ENCODE results near the gene GRIPAP1.

Gene GRIPAP1

DNA sequence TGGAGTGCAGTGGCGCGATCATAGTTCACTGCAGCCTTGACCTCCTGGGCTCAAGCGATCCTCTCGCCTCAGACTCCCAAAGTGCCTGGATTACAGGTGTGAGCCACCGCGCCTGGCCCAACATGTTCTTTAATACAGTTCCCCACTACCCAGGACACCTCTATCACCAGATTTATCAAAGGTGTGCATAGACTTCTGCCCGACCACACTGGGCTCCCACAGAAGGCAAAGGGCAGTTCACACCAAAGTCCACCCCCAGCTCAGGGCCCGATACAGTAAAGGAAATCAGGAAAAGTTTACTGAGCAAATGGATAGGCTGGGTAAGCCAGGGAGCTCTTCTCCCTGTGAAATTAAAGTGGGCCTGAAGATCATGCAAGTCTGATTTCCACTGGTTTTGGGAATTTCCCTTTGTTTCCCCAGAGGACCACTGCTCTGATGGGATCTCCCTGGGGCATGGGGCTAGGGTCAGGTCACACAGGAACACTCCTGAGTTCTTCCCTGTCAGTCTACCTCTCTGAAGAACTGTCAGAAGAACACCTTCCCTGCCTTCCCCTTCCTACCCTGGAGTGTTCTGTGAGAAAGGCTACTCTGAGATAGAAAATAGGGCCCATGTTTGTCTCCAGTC, 65.5 kb downstream of the GRIPAP1 start:
- H3K4me3 ChIP-seq (replicated peaks; ENCODE audit: insufficient read depth, low read length), result no peak overlapping the region

DNA sequence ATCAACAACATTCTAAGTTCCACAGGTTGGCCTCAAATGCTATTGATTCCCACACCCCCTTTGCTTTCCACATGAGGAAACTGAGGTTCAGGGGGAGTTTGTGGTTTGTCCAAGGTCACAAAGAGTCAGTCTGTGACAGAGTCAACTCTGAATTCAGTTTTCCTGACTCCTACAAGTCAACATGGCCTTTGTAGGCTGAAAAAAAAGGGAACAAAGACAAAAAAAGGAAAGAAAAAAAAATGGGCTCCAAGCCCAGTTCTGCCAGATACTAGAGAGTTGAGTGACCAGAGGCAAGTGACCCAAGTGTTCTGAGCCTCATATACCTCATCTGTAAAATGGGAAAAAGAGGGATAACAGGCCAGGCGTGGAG, 66.8 kb downstream of the GRIPAP1 start:
- Histone ChIP-seq H3K4me3 (replicated peaks; ENCODE audit: insufficient read depth, low read length) (no peak overlapping the region), H3K27me3 (ENCODE audit: insufficient read depth, poor library complexity, severe bottlenecking) (no peaks in the 10 kb centered on the region), H3K27ac (replicated peaks) (0 out of 2 replicates have a peak overlapping the region, but pooled peaks have one; percentile 27)
- TF ChIP-seq POLR2AphosphoS5 (IDR thresholded peaks at IDR 0.05; ENCODE audit: low read depth) (no peak), CTCF (IDR thresholded peaks at IDR 0.05; ENCODE audit: insufficient read depth, low read length) (no peak), GABPA (IDR thresholded peaks at IDR 0.05; ENCODE audit: low read depth) (no peak), SPI1 (IDR thresholded peaks at IDR 0.05; ENCODE audit: borderline replicate concordance, low read depth) (no peak)
- TF ChIP-seq, protein P1, sequence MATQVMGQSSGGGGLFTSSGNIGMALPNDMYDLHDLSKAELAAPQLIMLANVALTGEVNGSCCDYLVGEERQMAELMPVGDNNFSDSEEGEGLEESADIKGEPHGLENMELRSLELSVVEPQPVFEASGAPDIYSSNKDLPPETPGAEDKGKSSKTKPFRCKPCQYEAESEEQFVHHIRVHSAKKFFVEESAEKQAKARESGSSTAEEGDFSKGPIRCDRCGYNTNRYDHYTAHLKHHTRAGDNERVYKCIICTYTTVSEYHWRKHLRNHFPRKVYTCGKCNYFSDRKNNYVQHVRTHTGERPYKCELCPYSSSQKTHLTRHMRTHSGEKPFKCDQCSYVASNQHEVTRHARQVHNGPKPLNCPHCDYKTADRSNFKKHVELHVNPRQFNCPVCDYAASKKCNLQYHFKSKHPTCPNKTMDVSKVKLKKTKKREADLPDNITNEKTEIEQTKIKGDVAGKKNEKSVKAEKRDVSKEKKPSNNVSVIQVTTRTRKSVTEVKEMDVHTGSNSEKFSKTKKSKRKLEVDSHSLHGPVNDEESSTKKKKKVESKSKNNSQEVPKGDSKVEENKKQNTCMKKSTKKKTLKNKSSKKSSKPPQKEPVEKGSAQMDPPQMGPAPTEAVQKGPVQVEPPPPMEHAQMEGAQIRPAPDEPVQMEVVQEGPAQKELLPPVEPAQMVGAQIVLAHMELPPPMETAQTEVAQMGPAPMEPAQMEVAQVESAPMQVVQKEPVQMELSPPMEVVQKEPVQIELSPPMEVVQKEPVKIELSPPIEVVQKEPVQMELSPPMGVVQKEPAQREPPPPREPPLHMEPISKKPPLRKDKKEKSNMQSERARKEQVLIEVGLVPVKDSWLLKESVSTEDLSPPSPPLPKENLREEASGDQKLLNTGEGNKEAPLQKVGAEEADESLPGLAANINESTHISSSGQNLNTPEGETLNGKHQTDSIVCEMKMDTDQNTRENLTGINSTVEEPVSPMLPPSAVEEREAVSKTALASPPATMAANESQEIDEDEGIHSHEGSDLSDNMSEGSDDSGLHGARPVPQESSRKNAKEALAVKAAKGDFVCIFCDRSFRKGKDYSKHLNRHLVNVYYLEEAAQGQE (IDR thresholded peaks at IDR 0.05; ENCODE audit: insufficient replicate concordance, low read depth), result no peak
- no peak for DNase-seq (ENCODE audit: low read depth in 1 of 2, low spot score in 1 of 2)

More for the DNA sequence above, 65.5 kb downstream of the GRIPAP1 start:
- no peak for DNase-seq (ENCODE audit: low read depth in 1 of 2, low spot score in 1 of 2)
- Histone ChIP-seq H3K27ac (replicated peaks) (peak overlapping the region; percentile 89), H3K27me3 (ENCODE audit: insufficient read depth, poor library complexity, severe bottlenecking) (no peaks in the 10 kb centered on the region)
- TF ChIP-seq GABPA (IDR thresholded peaks at IDR 0.05; ENCODE audit: low read depth) (no peak), CTCF (IDR thresholded peaks at IDR 0.05; ENCODE audit: insufficient read depth, low read length) (no peak), POLR2AphosphoS5 (IDR thresholded peaks at IDR 0.05; ENCODE audit: low read depth) (no peak), SPI1 (IDR thresholded peaks at IDR 0.05; ENCODE audit: borderline replicate concordance, low read depth) (no peak)
- TF ChIP-seq, protein P1 (IDR thresholded peaks at IDR 0.05; ENCODE audit: insufficient replicate concordance, low read depth), result no peak

DNA sequence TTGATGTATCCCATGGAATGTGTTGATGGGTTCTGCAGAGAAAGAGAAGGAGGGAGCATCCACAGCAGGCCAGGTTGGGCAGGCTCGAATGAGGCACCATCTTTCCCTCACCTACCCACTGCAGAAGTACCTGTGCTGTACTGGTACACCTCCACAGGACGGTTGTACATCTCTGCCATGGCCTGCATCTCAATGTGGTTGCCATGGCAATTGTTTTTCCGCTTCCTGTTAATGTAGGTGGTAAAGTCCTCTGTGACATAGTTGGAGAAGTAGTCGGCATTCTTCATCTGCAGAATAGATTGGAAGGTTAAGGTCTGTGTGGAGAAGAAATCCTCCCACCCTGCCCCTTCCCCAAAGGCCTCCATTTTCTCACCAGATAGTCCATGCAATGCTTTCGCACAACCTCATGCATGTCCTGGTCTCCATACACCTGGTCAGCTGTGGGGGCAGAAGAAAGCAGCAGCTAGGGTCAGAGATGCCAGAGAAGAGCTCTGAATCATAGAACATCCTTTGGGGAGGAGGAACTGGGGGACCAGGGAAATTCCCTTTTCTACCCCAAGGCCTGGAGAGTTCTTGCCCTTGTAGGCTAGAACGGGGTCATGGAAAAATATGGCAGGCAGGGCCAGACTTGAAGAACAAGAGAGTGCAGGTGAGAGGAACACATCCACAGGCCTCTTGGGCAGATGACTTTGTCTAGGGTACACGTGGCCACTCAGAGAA, 67.3 kb downstream of the GRIPAP1 start:
- Histone ChIP-seq H3K27ac (replicated peaks) (0 out of 2 replicates have a peak overlapping the region, but pooled peaks have one; percentile 27), H3K4me3 (replicated peaks; ENCODE audit: insufficient read depth, low read length) (no peak overlapping the region), H3K27me3 (ENCODE audit: insufficient read depth, poor library complexity, severe bottlenecking) (no peaks in the 10 kb centered on the region)
- TF ChIP-seq, protein P1 (IDR thresholded peaks at IDR 0.05; ENCODE audit: insufficient replicate concordance, low read depth), result no peak
- TF ChIP-seq POLR2AphosphoS5 (IDR thresholded peaks at IDR 0.05; ENCODE audit: low read depth) (no peak), GABPA (IDR thresholded peaks at IDR 0.05; ENCODE audit: low read depth) (no peak), CTCF (IDR thresholded peaks at IDR 0.05; ENCODE audit: insufficient read depth, low read length) (no peak), SPI1 (IDR thresholded peaks at IDR 0.05; ENCODE audit: borderline replicate concordance, low read depth) (no peak)
- DNase-seq (ENCODE audit: low read depth in 1 of 2, low spot score in 1 of 2), result no peak
